Activated CD8-positive, alpha-beta T cell treated with anti-CD3 and anti-CD28 coated beads for 36 hours (primary cell): ENCODE data around the gene ANKRD34C. TPM values are rescaled to one million over a fixed set of nuclear protein-coding genes. Genes with fewer than 3 reads are reported as not detected.

Experiments
- ATAC-seq: fragments of 200-7000 bp; cut with Tn5 transposase; one replicate; pipeline ENCODE4 v1.10.0; 2021; ENCODE audit warnings: mild to moderate bottlenecking, moderate library complexity
- CTCF ChIA-PET: fragments of 350-600 bp; sonication (Branson Sonifier 250); formaldehyde crosslinking; loops from one replicate; lab custom pipeline; 2021; ENCODE audit warnings: antibody characterized with exemption; lab: Charles Lee
- POLR2A ChIA-PET: fragments of 350-600 bp; sonication (Branson Sonifier 250); formaldehyde crosslinking; loops from one replicate; lab custom pipeline; 2021; ENCODE audit warnings: antibody characterized with exemption; lab: Charles Lee
- DNase-seq: peaks from one replicate; pipeline ENCODE4 v3.0.0-alpha.2; 2020
- H3K27ac Mint-ChIP-seq: one replicate; pipeline ENCODE4 v1.8.0; 2021; ENCODE audit warnings: mild to moderate bottlenecking, mixed read lengths
- H3K27me3 Mint-ChIP-seq: one replicate; pipeline ENCODE4 v1.8.0; 2021; ENCODE audit warnings: mixed read lengths
- H3K36me3 Mint-ChIP-seq: one replicate; pipeline ENCODE4 v1.8.0; 2021; ENCODE audit warnings: low read depth, mixed read lengths
- H3K4me1 Mint-ChIP-seq: one replicate; pipeline ENCODE4 v1.8.0; 2021; ENCODE audit warnings: low read depth, mixed read lengths
- H3K4me3 Mint-ChIP-seq: one replicate; pipeline ENCODE4 v1.8.0; 2021; ENCODE audit warnings: mild to moderate bottlenecking, moderate library complexity, mixed read lengths
- H3K9me3 Mint-ChIP-seq: one replicate; pipeline ENCODE4 v1.8.0; 2021; ENCODE audit warnings: mixed read lengths
- intact Hi-C: fragments of 100-400 bp; cut with micrococcal nuclease; formaldehyde crosslinking; loops from one replicate; pipeline ENCODE4 v1.10.0; 2022
- total RNA-seq, 2 experiments: library from RNA; stranded (reverse); gene quantifications; one replicate each; pipeline ENCODE4 v1.2.3, GENCODE V29; 2021
- TF ChIP-seq, protein P1 (sequence below): fragments of 200-600 bp; IDR thresholded peaks from one replicate; pipeline ENCODE4 v1.8.0; 2022; ENCODE audit warnings: antibody characterized with exemption, mild to moderate bottlenecking

The ANKRD34C gene
- total RNA-seq, 2 experiments from 2014 or later: not detected

DNA sequence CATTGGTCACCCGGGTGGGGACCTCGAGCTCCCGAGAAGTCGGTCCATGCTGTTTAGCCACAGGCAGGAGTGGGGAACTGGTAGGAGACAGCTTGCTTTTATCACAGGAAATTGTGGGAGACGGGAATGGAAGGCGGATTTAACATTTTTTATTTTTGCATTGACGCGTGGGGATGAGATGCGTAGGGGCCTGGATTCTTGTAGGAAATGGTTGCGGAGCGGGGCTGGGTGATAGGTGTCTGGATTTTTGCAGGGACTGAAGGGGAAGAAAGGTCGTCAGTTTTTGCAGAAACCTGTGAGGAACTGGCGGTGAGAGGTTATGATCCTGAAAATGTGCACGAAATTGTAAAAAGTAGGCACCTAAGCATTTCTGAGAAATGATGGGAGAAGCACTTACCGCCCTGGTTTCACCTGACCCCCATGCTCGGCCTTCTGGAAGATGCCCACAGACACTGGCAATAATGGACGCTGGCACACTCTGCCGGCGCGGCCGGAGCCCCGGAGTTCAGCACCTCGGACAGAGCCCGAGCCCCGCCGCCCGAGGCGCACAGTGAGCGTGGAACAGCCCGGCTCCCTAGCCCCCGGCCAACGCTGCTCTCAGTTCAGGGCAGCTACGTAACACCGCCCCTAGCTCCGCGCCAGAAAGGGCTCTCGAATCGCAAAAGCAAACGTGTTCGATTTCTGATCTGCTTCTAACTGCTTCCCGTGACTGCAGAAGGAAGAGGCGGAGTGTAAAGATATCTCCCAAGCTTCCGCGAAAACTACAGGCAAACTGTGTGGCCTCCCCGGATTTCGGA, 928 bp downstream of the ANKRD34C start:
- peak; percentile 44 for DNase-seq
- peaks cover 3% of the 10 kb centered on the region for H3K4me1 Mint-ChIP-seq
- no peak overlapping the region for H3K27ac Mint-ChIP-seq
- ChIA-PET POLR2A (no interaction called here), CTCF (interaction anchor here (1.3 kb wide), 1 partner anchor 11 kb away, joined by 3 read pairs; no protein-coding TSS in a partner anchor)
- peaks cover 63% of the 10 kb centered on the region for H3K27me3 Mint-ChIP-seq
- peak; percentile 60 for ATAC-seq
- intact Hi-C loops: no loop called here
- H3K9me3 Mint-ChIP-seq: peaks cover 3% of the 10 kb centered on the region
- TF ChIP-seq, protein P1, sequence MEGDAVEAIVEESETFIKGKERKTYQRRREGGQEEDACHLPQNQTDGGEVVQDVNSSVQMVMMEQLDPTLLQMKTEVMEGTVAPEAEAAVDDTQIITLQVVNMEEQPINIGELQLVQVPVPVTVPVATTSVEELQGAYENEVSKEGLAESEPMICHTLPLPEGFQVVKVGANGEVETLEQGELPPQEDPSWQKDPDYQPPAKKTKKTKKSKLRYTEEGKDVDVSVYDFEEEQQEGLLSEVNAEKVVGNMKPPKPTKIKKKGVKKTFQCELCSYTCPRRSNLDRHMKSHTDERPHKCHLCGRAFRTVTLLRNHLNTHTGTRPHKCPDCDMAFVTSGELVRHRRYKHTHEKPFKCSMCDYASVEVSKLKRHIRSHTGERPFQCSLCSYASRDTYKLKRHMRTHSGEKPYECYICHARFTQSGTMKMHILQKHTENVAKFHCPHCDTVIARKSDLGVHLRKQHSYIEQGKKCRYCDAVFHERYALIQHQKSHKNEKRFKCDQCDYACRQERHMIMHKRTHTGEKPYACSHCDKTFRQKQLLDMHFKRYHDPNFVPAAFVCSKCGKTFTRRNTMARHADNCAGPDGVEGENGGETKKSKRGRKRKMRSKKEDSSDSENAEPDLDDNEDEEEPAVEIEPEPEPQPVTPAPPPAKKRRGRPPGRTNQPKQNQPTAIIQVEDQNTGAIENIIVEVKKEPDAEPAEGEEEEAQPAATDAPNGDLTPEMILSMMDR: no peak
- no peak overlapping the region for H3K4me3 Mint-ChIP-seq
- H3K36me3 Mint-ChIP-seq: peaks cover 3% of the 10 kb centered on the region

DNA sequence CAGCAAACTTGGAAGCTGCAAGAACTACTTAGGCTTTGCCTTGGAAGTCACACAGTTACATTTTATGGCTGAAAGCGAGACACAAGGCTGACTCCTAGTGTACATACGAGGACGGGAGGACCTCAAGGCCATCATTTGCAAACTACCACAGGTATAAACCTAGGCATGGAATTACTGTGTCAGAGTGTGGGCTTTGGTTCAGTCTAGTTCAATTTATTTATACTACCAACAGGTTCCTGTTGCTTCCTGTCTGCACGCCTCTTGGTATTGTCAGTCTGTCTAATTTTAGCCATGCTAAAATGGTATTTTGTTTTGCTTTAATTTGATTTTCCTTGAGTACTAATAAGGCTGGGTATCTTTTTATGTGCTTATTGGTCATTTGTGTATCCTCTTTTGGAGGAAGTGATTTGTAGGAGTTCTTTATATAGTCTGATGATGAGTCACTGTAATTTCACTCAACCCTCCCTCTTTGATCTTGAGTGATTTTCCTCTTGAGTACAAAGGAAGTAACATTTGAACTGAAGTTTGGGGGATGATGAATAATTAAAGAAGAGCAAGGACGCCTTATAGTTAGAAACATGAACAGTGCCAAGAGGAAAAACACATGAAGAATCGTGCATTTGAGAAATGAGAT, 8.2 kb downstream of the ANKRD34C start:
- Mint-ChIP-seq H3K36me3 (no peaks in the 10 kb centered on the region), H3K4me3 (no peak overlapping the region), H3K27ac (peak overlapping the region; percentile 32), H3K9me3 (no peaks in the 10 kb centered on the region), H3K27me3 (peaks cover 25% of the 10 kb centered on the region), H3K4me1 (peaks cover 5% of the 10 kb centered on the region)
- DNase-seq (no peak), ATAC-seq (peak; percentile 55)
- TF ChIP-seq, protein P1: no peak
- CTCF ChIA-PET: no interaction called here
- intact Hi-C loops: no loop called here
- POLR2A ChIA-PET: no interaction called here

DNA sequence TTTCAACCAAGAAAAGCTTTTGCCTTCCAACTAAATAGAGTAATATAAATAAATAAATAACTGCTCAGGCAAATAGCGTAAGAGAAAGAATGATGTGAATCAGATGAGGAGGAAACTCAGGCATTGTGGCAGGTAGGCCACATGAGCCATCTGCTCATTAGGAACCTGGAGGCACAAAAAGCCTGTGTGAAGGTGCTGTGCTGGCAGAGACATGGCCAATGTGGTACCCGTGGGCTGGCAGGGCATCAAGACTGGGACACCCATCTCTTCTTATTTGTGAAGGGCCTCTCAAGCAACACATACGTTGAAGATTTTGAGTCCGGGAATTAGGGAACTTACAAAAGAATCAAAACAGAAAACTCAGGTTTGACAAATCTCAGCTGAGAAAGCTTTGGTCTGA, 9.5 kb downstream of the ANKRD34C start:
- Mint-ChIP-seq H3K36me3 (no peaks in the 10 kb centered on the region), H3K9me3 (no peaks in the 10 kb centered on the region)
- CTCF ChIA-PET: no interaction called here

DNA sequence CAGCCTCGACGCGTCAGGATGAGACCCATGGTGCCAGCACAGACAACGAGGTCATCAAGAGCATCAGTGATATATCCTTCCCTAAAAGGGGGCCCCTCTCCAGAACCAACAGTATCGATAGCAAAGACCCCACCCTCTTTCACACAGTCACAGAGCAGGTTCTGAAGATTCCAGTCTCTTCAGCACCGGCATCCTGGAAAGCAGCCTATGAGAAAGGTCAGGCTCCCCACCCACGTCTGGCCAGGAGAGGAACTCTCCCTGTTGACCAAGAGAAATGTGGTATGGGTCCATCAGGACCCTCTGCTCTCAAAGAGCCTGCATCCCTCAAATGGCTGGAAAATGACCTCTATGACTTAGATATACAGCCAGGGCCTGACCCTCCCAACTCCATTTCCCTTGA, 11.6 kb downstream of the ANKRD34C start:
- DNase-seq: no peak
- ChIA-PET POLR2A (no interaction called here), CTCF (interaction anchor here (1.2 kb wide), 1 partner anchor 10 kb away, joined by 3 read pairs; no protein-coding TSS in a partner anchor)
- Mint-ChIP-seq H3K36me3 (no peaks in the 10 kb centered on the region), H3K27ac (no peak overlapping the region), H3K27me3 (peaks cover 18% of the 10 kb centered on the region), H3K4me3 (no peak overlapping the region), H3K9me3 (no peaks in the 10 kb centered on the region), H3K4me1 (peaks cover 5% of the 10 kb centered on the region)
- no peak for ATAC-seq
- TF ChIP-seq, protein P1: no peak
- intact Hi-C loops: no loop called here

More for the DNA sequence above, 9.5 kb downstream of the ANKRD34C start:
- DNase-seq (no peak), ATAC-seq (no peak)
- POLR2A ChIA-PET: no interaction called here
- intact Hi-C loops: no loop called here
- Mint-ChIP-seq H3K27me3 (peaks cover 18% of the 10 kb centered on the region), H3K27ac (no peak overlapping the region), H3K4me1 (peaks cover 5% of the 10 kb centered on the region), H3K4me3 (no peak overlapping the region)
- TF ChIP-seq, protein P1: no peak

DNA sequence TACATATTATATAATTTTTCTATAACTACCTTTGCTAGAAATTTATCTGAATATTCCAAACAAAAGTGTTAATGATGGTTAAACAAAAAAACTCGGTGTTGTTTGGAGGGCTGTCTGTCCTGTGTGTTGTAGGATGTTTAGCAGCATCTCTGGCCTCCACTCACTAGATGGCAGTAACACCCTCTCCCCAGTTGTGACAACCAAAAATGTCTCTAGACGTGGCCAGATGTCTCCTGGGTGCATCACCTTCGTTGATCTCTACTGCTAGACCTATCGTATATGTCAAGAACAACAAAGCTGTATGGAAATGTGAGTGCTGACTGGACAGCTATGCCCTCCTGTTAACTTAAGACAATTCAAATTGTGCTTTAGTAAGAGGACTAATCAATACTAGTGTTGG, 14.1 kb downstream of the ANKRD34C start:
- TF ChIP-seq, protein P1: no peak
- H3K4me1 Mint-ChIP-seq: no peaks in the 10 kb centered on the region
- no peaks in the 10 kb centered on the region for H3K9me3 Mint-ChIP-seq
- intact Hi-C loops: no loop called here
- H3K27me3 Mint-ChIP-seq: peaks cover 20% of the 10 kb centered on the region
- no peak overlapping the region for H3K4me3 Mint-ChIP-seq
- H3K27ac Mint-ChIP-seq: no peak overlapping the region
- POLR2A ChIA-PET: no interaction called here
- CTCF ChIA-PET: interaction anchor here (0.9 to 1.2 kb wide), 5 partner anchors 10 to 112 kb away, joined by 3 to 4 read pairs (median 4); no protein-coding TSS in a partner anchor
- DNase-seq: peak; percentile 19
- ATAC-seq: no peak
- H3K36me3 Mint-ChIP-seq: no peaks in the 10 kb centered on the region
